PC-3 (cell line): Measurements from ENCODE around the gene SLC34A3.

Source experiments
- CTCF ChIP-seq: fragments of 300-600 bp; sonication (generic); conservative IDR thresholded peaks from 2 replicates; pipeline ENCODE4 v1.5.1; 2017; ENCODE audit warnings: antibody characterized with exemption, low read depth, mild to moderate bottlenecking, low read length
- EZH2 ChIP-seq: fragments of 300-600 bp; sonication (generic); IDR thresholded peaks from one replicate; pipeline ENCODE4 v1.6.1; 2017; ENCODE audit warnings: antibody characterized with exemption, mild to moderate bottlenecking, low read length; ENCODE audit not compliant: unreplicated experiment
- EZH2phosphoT487 ChIP-seq: fragments of 300-600 bp; sonication (generic); IDR thresholded peaks from 2 replicates; pipeline ENCODE4 v1.6.1; 2018; ENCODE audit warnings: mild to moderate bottlenecking, antibody characterized with exemption, low read length, borderline replicate concordance

GRCh38 chr9:137220317-137221094 lies 10.2 kb upstream of the SLC34A3 start:
- no peak for TF ChIP-seq EZH2
- no peak for TF ChIP-seq EZH2phosphoT487
- TF ChIP-seq CTCF, result no peak
